Right forelimb (tissue), 1 donor: ENCODE results near the gene BHLHA9.
"Not testable (repeated sequence)": the region's sequence is repeated elsewhere in the genome, so short reads cannot be mapped to it uniquely, and the experiment has no call there.

Experiments used
- DNase-seq: peaks from one replicate; pipeline ENCODE4 v3.0.0-alpha.2; 2018

BHLHA9 gene

DNA sequence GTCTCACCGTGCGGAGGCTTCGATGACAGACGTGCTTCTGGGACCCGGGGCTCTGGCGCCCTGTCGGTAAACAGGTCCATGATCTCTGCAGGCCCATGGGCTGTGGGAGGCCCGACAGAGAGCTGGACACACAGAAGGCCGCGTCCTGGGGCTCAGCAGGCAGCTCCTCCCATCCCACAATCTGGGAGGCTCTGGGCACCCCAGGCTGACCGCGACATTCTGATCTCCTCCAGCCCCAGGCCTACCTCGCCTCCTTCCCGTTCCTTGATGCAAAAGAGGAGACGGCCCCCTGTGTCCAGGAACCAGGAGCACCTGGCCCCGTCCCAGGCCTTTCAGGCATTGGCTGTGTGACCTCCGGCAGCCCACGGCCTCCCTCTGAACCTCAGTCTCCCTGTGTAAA, 32.5 kb downstream of the BHLHA9 start:
- no peak for DNase-seq

DNA sequence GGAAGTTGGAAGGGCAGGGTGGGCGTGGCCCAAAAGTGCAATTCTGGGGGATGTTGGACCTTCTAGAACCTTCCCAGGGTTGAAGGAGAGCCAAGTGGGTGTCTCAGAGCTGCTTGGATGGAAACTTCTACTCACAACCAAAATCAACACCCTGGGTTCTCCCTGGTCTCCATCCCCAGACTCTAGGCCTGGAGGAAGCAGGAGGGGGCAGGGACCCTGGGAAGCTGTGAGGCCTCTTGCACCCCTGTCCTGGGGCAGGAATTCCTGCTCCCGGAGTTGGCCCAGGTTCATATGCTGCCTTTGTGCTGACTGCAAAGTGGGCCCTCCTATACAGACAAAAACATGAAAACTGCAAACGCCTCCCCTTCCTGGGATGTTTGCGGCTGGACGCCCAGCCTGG, 34.3 kb downstream of the BHLHA9 start:
- no peak for DNase-seq

GRCh38 chr17:1304962-1305563, 34.8 kb downstream of the BHLHA9 start:
- DNase-seq: no peak

DNA sequence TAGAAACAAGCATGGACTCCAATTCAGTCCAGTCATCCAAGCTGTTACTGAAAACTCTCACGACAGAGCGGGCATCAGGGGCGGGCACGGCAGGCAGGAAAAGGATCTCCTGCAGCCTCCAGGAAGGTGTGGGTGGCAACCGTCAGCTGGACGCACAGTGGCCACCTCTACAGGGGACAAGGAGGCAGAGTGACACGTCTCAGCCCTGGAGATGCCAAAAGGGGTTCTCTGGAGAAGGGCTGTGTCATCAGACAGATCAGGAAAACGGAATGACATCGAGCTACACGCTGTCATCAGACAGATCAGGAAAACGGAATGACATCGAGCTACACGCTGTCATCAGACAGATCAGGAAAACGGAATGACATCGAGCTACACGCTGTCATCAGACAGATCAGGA, 37.6 kb downstream of the BHLHA9 start:
- DNase-seq: not testable (repeated sequence)

DNA sequence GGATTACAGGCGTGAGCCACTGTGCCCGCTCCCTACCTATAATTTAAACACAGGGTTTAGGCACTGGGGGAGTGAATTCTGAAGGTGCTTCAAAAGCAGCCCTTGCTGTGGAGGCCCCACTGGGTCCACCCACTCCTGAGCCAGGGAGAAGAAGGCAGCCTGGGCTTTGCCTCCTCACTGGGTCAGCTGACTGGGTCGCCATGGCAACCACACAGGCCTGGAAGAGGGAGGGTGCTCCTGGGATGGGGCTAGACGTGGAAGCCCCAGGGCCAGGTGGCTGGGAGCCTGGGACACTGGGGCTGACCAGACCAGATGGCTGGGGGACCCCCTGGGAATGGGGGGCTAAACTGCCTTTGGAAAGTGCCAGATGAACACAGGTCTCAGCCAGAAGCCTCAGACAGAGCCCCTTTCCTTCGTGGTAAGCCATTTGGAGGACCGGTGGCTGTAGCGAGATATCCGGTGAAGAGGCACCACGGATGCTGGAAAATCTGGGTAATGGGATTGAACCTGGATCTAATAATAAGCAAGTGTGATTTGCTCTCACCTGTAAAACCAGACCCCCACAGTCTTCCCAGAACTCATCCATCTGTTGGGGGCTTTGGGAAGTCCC, 42.1 kb downstream of the BHLHA9 start:
- no peak for DNase-seq

DNA sequence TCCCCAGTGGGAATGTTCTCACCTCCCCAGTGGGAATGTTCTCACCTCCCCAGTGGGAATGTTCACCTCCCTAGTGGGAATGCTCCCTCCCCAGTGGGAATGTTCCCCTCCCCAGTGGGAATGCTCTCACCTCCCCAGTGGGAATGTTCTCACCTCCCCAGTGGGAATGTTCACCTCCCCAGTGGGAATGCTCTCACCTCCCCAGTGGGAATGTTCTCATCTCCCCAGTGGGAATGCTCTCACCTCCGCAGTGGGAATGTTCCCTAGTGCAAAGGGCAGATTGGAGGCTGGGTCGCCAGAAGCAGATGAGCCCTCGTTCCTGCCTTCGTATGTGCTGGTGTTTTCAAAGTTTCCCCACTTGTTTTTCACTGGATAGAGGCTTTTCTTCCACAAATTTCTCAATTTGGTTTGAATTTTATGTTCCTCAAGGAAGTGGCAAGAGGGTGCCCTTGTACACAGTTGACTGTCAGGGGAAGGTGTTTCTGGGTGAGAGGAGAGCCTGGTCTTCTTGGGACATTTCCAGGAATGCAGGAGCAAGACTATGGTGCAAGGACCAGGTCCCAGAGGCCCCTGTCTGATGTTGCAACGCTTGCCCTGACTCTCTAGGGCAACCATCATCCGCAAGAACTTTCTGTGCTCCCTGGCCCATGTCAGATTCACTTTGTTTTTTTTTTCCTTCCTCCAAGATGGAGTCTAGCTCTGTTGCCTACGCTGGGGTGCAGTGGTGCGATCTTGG, 43.2 kb downstream of the BHLHA9 start:
- DNase-seq: no peak

- DNase-seq: no peak
These were observed 45.2 kb downstream of the BHLHA9 start for GRCh38 chr17:1315409-1315808.

- DNase-seq: no peak
These were observed 45.7 kb downstream of the BHLHA9 start for GRCh38 chr17:1315891-1316403.
